Measurements from ENCODE around the gene TXNDC15.
A peak's percentile ranks its signal among the peaks of the same experiment; 100 is the strongest.

Gene TXNDC15

DNA sequence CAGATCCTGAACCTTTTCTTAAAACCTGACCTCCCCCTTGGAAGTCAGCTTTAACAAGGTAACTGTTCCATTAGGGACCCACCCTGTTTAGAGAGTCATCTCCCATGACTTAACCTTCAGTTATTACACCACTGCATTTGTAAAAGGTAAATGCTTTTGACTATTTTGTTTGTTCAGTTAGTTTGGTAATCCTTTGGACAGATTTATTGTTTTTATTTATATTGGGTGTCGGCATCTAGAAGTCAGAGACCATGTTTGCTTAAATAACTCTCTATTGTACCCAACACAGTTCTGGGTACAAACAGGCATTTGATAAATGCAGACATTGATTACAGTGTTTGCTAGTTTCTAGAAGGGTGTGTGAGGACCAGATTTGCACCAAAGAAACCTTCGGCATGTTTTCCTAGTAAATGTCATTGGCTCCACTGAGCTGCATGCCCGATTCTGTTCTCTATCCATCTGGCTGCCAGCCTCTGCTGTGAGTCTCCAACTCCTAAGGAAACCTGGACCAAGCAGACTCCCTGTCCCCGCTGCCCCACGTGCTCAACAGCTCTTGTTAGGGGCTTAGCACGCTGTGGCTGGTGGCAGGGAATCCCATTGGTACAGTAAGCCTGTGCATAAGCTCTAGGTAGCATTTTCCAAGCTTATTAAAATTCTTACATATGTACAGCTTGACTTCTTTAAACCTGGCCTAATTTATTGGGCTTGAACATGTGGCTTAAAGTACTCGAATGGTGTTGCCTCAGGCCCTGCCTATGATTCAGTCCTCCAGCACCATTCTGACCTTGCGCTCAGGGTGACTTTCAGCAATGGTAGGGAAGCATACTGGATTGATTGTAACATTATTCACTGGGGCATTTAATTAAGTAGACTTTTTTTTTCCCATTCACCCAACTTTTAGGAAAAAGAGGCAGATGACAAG, 37.4 kb downstream of the TXNDC15 start:
- intact Hi-C loops (cut with DNase I): no loop called here
- no peak for DNase-seq

DNA sequence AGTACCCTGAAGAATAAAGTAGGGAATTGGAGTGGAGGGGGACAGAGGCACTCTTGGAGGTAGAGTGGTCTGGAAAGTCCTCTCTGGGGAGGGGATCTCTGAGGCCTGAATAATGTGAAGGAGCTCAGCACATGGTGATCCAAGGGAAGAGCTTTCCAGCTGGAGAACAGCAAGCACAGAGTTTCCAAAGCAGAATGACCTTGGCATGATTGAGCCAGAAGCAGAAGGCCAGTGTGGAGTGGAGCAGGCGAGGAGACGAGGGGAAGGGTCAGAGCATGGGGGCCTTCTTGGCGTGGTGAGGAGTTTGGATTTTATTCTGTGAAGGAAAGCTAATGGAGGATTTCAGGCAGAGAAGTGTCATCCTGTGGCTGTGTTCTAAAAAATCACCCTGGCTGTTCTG, 39.1 kb downstream of the TXNDC15 start:
- DNase-seq: no peak

DNA sequence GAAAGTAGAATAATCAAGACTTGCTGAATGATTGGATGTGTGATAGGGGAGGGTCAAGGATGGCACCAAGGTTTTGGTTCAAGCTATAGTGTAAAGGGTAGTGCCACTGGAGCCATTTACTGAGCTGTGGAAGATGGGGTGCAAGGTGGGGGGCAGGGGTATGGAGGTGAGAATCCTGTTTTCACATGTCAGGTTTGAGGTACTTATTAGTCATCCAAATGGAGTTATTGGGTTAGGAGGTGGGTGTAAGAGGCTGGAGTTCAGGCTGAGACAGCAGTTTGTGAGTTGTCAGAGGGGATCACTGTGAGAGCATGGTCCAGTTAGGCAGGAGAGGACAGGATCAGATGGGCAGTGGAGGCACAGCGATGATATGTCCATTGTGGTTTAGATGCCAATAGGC, 39.6 kb downstream of the TXNDC15 start:
- DNase-seq: no peak
- intact Hi-C loops (cut with DNase I): no loop called here

More for the DNA sequence above, 39.1 kb downstream of the TXNDC15 start:
- intact Hi-C loops (cut with DNase I): no loop called here

DNA sequence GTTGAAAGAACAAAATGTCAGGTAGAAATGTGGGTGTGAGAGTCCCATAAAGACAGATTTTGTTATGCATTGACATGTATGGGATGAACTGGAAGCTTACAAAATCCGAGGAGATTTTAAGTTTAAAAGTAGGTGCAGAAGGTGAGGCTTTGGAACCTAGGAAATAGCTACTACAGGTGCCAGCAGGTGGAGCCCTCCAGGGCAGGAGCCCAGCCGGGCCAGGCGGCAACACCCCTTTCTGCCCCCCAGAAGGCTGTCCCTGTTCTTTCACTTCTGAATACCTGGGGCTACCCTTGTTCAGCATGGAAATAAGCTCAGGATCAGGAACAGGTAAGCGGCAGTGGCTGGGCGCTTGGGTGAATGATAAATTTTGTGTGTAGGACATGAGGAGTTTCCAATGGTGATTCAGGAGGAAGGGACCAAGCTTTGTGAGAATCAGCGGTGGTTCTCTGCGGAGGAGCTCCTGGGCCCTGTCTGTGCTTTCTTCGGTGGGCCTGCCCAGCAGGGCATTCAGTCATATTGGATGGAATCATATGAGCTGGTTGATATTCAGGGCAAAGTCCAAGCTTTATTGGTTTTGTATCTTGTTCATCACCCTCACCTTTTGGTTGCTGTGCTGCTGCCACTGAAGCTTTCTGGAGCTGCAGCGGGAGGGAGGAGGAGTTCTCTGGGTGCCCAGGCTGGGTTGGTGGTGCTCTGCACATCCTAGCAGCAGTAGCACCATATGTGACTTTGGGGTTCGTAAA, 43.1 kb downstream of the TXNDC15 start:
- peak in 1 of 10 donors; percentile 42 for DNase-seq
- intact Hi-C loops (cut with DNase I): no loop called here

DNA sequence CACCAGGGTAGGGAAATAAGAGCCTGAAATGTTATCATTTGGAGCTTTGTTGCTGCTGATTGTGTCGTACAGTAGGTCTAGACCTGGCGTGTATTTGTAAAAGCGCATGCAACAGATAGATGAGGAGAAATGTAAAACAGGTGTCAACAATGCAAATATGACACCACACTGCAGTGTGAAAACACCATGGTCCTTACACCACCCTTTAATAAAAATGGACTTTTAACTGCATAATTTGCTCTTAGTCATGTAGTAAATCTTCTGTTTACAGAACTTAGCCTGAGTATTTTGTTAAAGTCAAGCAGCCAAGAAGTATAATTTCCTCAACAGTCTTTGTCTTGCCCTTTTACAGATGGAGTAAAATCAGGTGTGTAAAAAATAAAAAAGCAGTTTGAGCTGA, 44.7 kb downstream of the TXNDC15 start:
- intact Hi-C loops (cut with DNase I): no loop called here
- DNase-seq: no peak

DNA sequence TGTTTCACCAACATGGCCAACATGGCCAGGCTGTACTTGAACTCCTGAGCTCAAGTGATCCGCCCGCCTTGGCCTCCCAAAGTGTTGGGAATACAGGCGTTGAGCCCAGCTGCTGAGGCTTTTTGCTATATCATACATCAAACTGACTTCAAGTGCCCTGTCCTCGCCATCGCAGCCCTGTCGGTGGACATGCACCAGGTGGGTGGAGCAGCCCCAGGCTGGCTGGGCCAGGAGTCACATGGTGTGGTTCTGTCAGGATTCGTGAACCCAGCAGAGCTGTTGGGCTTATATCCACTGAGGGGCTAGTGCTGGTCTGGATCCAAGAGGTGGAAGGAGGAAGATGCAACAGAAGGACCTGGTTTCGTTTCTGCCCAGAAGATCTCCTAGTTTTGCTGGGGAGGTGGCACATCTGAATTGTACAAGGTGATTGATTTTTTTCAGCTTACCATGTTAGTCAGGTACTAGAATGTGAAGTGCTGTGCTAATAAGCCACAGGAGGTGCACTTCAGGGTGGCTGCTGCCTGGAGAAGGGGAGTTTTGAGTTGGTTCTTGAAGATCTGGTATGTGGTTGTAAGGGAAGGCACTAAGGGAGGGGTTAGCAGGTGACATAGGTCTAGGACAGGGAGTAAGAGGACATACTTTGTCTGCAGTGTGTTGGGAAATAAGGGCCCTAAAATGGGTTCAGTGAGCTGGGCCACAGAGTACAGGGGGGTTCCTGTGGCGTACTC, 46.8 kb downstream of the TXNDC15 start:
- intact Hi-C loops (cut with DNase I): no loop called here
- DNase-seq: peak in 1 of 10 donors; percentile 66

DNA sequence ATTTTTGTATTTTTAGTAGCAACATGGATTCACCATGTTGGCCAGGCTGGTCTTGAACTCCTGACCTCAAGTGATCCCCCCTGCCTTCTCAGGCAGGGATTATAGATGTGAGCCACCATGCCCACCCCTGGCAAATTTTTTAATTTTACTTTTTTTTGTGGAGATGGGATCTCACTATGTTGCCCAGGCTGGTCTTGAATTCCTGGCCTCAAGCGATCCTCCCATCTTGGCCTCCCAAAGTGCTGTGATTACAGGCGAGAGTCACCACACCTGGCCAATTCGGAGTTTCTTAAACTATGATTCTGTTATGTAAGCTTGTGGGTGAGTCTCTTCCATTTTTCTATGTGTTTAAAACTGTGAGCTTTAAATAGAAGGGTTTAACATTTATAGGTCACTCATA, 58.3 kb downstream of the TXNDC15 start:
- no peak for DNase-seq
- intact Hi-C loops (cut with DNase I): no loop called here

DNA sequence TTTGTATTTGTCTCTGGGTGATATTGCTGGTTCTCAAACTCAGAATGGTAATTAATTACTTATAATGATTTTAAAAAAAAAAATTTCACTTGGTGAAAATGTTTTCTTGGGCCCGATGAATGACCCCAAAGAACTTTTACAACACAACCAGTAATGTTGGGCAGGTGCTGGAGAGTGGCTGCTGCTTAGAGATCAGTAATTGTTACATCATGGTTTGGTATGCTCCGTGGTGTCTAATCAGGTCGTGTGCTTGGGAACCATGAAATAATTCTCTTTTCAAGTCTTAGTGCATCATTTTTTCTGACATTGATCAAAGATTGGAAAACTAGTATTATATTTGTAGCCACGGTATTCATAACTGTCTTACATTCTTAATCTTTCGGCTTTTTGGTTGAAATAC, 60.0 kb downstream of the TXNDC15 start:
- intact Hi-C loops (cut with DNase I): no loop called here
- DNase-seq: no peak

DNA sequence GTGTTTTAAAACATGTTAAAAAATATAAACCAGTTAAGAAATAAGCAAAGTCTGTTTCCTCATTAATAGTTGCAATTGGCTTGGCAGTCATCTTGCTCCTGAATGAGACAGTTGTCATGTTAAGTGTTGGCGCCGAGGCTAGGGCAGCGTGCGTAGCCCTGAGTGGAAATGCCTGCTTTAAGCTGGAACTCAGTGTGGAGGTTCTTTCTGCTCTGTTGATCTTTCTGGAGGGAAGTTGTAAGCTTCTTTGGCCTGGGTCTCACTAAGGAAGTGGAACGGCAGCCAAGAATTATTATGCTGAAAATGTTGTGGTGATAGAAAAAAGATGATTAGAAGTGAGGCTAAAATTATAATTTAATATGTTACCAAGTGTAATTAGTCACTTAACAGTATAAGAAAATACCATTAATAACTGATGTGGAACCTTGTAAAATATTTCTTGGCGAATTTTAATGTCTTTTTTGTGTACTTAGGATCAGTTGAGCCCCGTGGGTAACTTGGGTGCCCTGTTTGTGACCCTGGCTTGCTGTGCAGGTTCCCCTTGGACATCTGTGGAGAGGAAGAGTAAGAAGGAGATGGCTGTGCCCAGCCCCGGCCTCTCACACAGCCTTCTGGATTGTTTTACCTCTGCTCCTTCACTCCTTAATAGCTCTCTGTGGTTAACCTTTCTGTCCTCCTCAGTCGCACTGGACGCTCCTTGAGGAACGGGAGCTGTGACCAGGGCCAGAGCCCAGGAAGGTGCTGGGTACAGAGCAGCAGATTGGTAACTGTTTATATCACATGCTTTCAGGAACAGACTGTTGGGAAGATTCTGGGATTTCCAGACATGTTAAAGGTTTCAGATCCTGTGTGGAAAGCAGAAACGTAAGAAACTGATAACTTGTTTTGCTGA, 61.8 kb downstream of the TXNDC15 start:
- intact Hi-C loops (cut with DNase I): no loop called here
- no peak for DNase-seq

DNA sequence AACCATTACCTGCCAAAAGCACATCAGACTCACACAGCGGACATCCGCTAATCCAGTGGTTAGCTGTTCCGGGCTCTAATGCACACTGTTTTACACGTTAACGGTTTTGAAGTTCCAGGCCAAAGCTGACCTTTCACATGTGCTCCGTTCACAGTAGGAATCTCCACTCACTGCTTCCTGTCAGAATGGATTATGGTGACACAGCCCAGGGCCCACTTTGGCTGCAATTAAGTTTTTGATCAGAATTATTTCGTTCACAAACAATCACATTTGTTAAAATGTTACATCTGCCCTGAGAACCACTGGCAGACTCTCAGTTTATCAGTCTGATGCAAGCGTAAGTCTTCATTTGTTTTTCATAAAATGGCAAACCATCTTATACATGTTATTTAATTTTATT, 63.4 kb downstream of the TXNDC15 start:
- no peak for DNase-seq
- intact Hi-C loops (cut with DNase I): no loop called here

DNA sequence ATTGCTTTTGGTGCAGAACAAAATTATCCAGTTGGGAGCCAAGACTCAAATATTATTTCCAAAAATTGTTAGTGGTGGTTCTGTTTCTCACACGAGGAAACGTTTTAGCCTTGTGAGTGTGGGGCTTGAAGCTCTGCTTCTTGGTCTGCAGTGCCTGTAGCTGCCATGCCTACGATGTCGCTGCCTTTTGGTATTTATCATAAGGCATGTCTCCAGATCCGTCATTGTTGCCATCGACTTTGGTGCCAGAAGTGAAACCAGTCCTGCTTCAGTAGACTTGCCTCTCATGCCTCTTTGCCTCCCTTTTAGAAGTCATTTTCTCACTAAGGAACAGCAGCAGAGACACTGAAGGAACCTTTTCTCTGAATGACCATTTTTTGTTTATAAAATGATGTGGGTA, 63.9 kb downstream of the TXNDC15 start:
- intact Hi-C loops (cut with DNase I): no loop called here
- no peak for DNase-seq

DNA sequence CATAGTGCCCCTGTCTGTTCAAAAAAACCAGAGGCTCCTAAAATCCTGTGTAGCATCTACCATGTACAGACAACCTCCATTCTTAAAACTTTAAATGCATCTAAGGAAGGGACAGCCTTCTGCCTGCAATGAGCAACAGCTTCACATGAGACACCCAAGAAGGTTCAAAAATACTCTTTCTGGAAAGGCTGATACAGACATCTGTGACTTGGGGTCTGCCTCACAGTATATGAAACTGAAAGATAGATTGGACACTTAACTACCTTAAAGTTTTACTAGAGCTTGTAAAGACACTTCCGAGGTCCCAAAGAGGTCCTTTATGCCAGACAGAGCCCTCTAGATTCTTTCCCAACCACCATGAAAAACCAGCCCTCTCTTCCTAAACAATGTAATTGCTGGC, 65.3 kb downstream of the TXNDC15 start:
- intact Hi-C loops (cut with DNase I): no loop called here
- no peak for DNase-seq

DNA sequence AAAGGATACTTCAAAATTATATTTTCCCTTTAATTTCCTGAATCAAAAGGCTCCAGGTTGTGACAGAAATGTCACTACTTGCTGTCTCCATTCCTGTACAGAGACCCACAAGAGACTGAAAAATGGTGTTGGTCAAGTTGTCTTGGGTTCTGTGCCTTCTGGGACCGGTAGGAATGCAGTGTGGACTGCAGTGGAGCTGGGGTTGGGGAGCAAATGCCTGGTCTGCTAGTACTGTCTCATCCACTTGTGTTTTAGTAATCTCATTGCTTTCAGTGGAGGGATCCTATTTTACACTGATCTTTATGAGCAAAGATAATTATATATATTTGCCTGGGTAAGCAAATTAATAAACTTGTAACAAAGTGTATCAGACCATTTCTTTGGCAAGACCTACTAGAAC, 69.4 kb downstream of the TXNDC15 start:
- intact Hi-C loops (cut with DNase I): no loop called here
- no peak for DNase-seq

DNA sequence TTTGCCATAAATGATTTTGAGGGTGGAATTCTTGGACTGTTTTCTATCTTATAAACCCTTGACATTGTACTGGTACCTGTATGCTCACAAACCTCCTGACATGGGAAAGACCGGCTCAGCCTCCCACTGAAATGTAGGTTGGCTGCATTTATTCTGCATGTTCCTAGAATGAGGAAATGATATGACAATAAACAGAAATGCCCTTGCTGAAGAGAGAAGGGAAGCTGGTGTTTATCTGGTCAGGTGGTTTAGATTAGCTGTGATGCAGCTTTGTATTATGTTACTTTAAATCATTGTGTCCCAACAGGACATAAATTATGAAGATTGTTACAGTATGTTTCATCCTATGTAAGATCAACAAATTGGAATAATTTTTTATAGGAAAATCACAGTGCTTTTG, 70.5 kb downstream of the TXNDC15 start:
- no peak for DNase-seq
- intact Hi-C loops (cut with DNase I): no loop called here

DNA sequence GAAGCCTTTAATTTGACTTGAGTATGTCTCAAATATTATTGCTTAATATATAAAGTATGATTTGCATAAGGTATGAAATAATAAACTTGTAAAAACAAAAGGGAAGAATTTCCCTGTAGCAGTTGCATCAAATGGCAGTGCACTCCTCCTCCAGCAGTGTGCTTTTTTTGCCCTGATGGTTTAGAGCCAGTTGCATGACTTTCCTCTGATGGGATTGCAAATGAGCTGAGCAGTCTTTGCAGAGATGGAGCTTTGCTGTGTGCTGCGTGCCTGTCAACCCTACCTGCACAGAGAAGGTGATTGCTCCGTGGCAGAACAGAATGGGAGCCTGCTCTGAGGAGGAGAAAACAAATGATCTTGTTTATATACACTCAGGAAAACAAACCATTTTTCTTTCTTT, 70.9 kb downstream of the TXNDC15 start:
- DNase-seq: no peak
- intact Hi-C loops (cut with DNase I): no loop called here

DNA sequence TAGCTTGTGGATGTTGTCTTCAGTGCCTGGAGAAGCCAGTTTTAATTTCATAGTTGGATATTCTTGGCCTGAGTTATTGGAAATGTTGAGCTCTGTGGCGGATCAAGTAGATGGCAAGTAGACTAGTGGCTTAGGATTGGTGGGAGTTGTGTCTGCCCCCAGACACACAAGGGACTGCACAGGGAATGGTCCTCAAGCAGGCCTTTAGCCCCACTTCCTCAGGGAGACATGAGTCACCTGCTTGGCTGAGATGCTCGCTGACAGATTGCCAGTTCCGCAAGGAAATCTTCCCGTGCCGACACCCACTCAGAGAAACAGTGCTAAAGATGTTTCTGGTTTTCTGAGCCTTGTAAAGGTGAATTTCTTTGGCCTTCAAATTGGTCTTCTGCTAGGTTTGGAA, 74.7 kb downstream of the TXNDC15 start:
- DNase-seq: no peak
- intact Hi-C loops (cut with DNase I): no loop called here

DNA sequence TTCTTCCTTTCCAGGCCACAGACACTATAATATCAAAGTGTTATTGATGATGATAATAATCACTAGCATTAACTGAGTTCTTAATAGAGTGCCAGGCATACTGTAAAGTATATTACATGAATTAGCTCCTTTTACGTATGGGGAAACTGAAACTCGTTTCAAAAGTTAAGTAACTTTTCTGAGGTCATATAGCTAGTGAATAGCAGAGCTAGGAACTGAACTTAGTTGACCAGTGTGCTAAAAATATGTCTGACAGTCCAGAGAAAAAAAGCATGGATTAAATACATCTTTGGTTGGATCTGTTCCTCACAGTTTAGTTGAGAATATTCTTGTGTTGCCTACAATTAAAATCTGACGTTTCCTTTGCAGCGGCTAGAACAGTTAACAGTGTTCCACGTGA, 75.1 kb downstream of the TXNDC15 start:
- intact Hi-C loops (cut with DNase I): no loop called here
- no peak for DNase-seq
